ENCODE data around the gene SYNDIG1.

GRCh38 chr20:24491041-24491756 lies 21.8 kb downstream of the SYNDIG1 start:
- TF ChIP-seq CTCF (IDR thresholded peaks at IDR 0.05) = no peak
- no peak for TF ChIP-seq EZH2 (IDR thresholded peaks at IDR 0.05; ENCODE audit: borderline replicate concordance, insufficient read depth, low read depth, low read length, poor library complexity, severe bottlenecking)
